ENCODE measurements around the gene SCTR. TPM values are rescaled to one million over a fixed set of nuclear protein-coding genes. Genes with fewer than 3 reads are reported as not detected.

SCTR gene
- total RNA-seq, 1 experiment from 2014 or later: not detected

GRCh38 chr2:119537792-119538191 is 13.5 kb upstream of the SCTR start (continued):
- TF ChIP-seq ARID4B (CRISPR knock-in tag; IDR thresholded peaks at IDR 0.05; ENCODE audit: borderline replicate concordance) (no peak), ZNF317 (CRISPR knock-in tag; IDR thresholded peaks at IDR 0.05; ENCODE audit: borderline replicate concordance, low read depth) (no peak), GRHL2 (CRISPR knock-in tag; IDR thresholded peaks at IDR 0.05; ENCODE audit: insufficient replicate concordance, severe bottlenecking) (no peak), ELF4 (CRISPR knock-in tag; IDR thresholded peaks at IDR 0.05; ENCODE audit: low read depth) (no peak), ZNF219 (CRISPR knock-in tag; IDR thresholded peaks at IDR 0.05; ENCODE audit: borderline replicate concordance) (no peak), ESRRA (CRISPR knock-in tag; IDR thresholded peaks at IDR 0.05; ENCODE audit: borderline replicate concordance) (no peak), FOXJ3 (CRISPR knock-in tag; IDR thresholded peaks at IDR 0.05; ENCODE audit: borderline replicate concordance) (no peak), MXD4 (CRISPR knock-in tag; IDR thresholded peaks at IDR 0.05; ENCODE audit: borderline replicate concordance) (no peak), TEAD4 (CRISPR knock-in tag; IDR thresholded peaks at IDR 0.05) (no peak), SMAD3 (CRISPR knock-in tag; IDR thresholded peaks at IDR 0.05; ENCODE audit: borderline replicate concordance) (no peak), HMGA2 (CRISPR knock-in tag; IDR thresholded peaks at IDR 0.05) (no peak)
- TF ChIP-seq, protein P1, sequence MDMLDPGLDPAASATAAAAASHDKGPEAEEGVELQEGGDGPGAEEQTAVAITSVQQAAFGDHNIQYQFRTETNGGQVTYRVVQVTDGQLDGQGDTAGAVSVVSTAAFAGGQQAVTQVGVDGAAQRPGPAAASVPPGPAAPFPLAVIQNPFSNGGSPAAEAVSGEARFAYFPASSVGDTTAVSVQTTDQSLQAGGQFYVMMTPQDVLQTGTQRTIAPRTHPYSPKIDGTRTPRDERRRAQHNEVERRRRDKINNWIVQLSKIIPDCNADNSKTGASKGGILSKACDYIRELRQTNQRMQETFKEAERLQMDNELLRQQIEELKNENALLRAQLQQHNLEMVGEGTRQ (CRISPR knock-in tag; IDR thresholded peaks at IDR 0.05): no peak
- TF ChIP-seq, protein P2, sequence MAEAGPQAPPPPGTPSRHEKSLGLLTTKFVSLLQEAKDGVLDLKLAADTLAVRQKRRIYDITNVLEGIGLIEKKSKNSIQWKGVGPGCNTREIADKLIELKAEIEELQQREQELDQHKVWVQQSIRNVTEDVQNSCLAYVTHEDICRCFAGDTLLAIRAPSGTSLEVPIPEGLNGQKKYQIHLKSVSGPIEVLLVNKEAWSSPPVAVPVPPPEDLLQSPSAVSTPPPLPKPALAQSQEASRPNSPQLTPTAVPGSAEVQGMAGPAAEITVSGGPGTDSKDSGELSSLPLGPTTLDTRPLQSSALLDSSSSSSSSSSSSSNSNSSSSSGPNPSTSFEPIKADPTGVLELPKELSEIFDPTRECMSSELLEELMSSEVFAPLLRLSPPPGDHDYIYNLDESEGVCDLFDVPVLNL (CRISPR knock-in tag; IDR thresholded peaks at IDR 0.05; ENCODE audit: borderline replicate concordance, low read depth): no peak

DNA sequence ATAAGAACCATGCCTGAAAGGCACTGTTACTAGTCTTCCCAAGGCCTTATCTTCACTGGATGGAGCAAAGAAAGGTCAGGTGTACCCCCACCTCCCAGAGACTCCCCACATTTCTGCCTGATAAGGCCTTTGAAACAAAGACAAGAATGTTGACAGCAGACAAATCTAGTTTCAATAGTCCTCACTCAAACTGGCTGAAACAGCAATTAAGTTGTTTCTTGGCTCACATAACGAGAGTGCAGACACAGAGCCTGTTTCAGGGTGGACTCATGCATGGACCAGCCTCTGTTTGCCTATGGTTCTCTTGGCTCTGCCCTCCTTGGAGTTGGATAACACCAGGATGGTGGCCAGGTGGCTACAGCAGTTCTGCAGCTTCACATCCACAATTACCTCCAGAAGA is 12.4 kb upstream of the SCTR start:
- ATAC-seq: no peak
- H3K36me3 Mint-ChIP-seq: peaks cover 22% of the 10 kb centered on the region
- peaks cover 2% of the 10 kb centered on the region; the same call in 1 of the 2 replicates for H3K27me3 Mint-ChIP-seq (ENCODE audit: low read depth)
- no peak for TF ChIP-seq TP53 (CRISPR knock-in tag; IDR thresholded peaks at IDR 0.05)
- TF ChIP-seq, protein P1 (CRISPR knock-in tag; IDR thresholded peaks at IDR 0.05): no peak
- TF ChIP-seq ATF1 (CRISPR knock-in tag; IDR thresholded peaks at IDR 0.05): no peak
- no peak for TF ChIP-seq CREM (CRISPR knock-in tag; IDR thresholded peaks at IDR 0.05)
- TF ChIP-seq, protein P2 (CRISPR knock-in tag; IDR thresholded peaks at IDR 0.05; ENCODE audit: borderline replicate concordance, low read depth): no peak
- TF ChIP-seq ATF3 (CRISPR knock-in tag; conservative IDR thresholded peaks at IDR 0.05): no peak
- no peak for TF ChIP-seq HMGXB4 (CRISPR knock-in tag; IDR thresholded peaks at IDR 0.05)
- no peak for TF ChIP-seq CTCF (IDR thresholded peaks at IDR 0.05)
- TF ChIP-seq, protein P3, sequence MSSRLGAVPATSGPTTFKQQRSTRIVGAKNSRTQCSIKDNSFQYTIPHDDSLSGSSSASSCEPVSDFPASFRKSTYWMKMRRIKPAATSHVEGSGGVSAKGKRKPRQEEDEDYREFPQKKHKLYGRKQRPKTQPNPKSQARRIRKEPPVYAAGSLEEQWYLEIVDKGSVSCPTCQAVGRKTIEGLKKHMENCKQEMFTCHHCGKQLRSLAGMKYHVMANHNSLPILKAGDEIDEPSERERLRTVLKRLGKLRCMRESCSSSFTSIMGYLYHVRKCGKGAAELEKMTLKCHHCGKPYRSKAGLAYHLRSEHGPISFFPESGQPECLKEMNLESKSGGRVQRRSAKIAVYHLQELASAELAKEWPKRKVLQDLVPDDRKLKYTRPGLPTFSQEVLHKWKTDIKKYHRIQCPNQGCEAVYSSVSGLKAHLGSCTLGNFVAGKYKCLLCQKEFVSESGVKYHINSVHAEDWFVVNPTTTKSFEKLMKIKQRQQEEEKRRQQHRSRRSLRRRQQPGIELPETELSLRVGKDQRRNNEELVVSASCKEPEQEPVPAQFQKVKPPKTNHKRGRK (CRISPR knock-in tag; IDR thresholded peaks at IDR 0.05; ENCODE audit: borderline replicate concordance): no peak
- TF ChIP-seq, protein P4, sequence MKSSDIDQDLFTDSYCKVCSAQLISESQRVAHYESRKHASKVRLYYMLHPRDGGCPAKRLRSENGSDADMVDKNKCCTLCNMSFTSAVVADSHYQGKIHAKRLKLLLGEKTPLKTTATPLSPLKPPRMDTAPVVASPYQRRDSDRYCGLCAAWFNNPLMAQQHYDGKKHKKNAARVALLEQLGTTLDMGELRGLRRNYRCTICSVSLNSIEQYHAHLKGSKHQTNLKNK (CRISPR knock-in tag; IDR thresholded peaks at IDR 0.05): no peak

More for the DNA sequence above, 12.4 kb upstream of the SCTR start:
- CTCF ChIA-PET: no interaction called here
- no peak for DNase-seq (ENCODE audit: low spot score)
- Mint-ChIP-seq H3K4me1 (peaks cover 9% of the 10 kb centered on the region), H3K4me3 (no peak overlapping the region), H3K27ac (no peak overlapping the region), H3K9me3 (peaks cover 27% of the 10 kb centered on the region)
- POLR2A ChIA-PET: no interaction called here
